Erythroblast (primary cell): ENCODE data around the gene IRS2.

Experiments used
- GATA1 ChIP-seq: IDR thresholded peaks from 2 replicates; pipeline ENCODE4 v1.6.1; 2011; ENCODE audit warnings: low read depth, mild to moderate bottlenecking, control low read depth, low read length, moderate library complexity
- POLR2A ChIP-seq: IDR thresholded peaks from 2 replicates; pipeline ENCODE4 v1.6.1; 2011; ENCODE audit warnings: mild to moderate bottlenecking, low read length

DNA sequence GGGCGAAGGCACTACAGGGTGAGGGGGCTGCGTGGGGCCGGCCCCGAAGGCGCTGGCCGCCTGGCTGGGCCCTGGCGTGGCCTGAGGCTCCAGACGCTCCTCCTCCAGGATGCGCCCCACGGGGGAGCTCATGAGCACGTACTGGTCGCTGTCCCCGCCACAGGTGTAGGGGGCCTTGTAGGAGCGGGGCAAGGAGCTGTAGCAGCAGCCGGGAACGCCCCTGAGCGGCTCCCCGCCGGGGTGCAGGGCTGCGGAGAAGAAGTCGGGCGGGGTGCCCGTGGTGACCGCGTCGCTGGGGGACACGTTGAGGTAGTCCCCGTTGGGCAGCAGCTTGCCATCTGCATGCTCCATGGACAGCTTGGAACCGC lies 3.0 kb downstream of the IRS2 start:
- no peak for TF ChIP-seq POLR2A
- TF ChIP-seq GATA1: no peak
